Measurements from ENCODE around the gene STK11.

The STK11 gene

GRCh38 chr19:1164684-1165531, 40.7 kb upstream of the STK11 start:
- H3K27ac ChIP-seq = peak overlapping the region; percentile 58
- no peak for TF ChIP-seq CTCF (conservative IDR thresholded peaks at IDR 0.05; ENCODE audit: low read depth)
- POLR2A ChIA-PET (ENCODE audit: low non-redundant PET) = no interaction called here
- CTCF ChIA-PET = no interaction called here
- no peak for DNase-seq (ENCODE audit: low spot score)

GRCh38 chr19:1166872-1167573, 38.6 kb upstream of the STK11 start:
- no peak for TF ChIP-seq CTCF (conservative IDR thresholded peaks at IDR 0.05; ENCODE audit: low read depth)
- H3K27ac ChIP-seq = peak overlapping the region; percentile 100
- CTCF ChIA-PET = interaction anchor here (0.7 to 2.0 kb wide), 2 partner anchors 9 to 54 kb away, joined by 4 to 5 read pairs; no protein-coding TSS in a partner anchor

GRCh38 chr19:1167687-1168571, 37.6 kb upstream of the STK11 start:
- no peak for TF ChIP-seq CTCF (conservative IDR thresholded peaks at IDR 0.05; ENCODE audit: low read depth)
- H3K27ac ChIP-seq = peak overlapping the region; percentile 100
- ChIA-PET CTCF (interaction anchor here (0.6 to 2.0 kb wide), 8 partner anchors 10 to 298 kb away, joined by 3 to 5 read pairs (median 4); no protein-coding TSS in a partner anchor), POLR2A (ENCODE audit: low non-redundant PET) (no interaction called here)
- DNase-seq (ENCODE audit: low spot score) = no peak

More at GRCh38 chr19:1166872-1167573, 38.6 kb upstream of the STK11 start:
- DNase-seq (ENCODE audit: low spot score) = no peak
- POLR2A ChIA-PET (ENCODE audit: low non-redundant PET) = no interaction called here

- CTCF ChIA-PET = interaction anchor here (0.6 to 0.9 kb wide), 5 partner anchors 16 to 297 kb away, joined by 3 to 5 read pairs (median 3); no protein-coding TSS in a partner anchor
- peak; percentile 86 for DNase-seq (ENCODE audit: low spot score)
- TF ChIP-seq CTCF (conservative IDR thresholded peaks at IDR 0.05; ENCODE audit: low read depth) = no peak
- peak overlapping the region; percentile 100 for H3K27ac ChIP-seq
- POLR2A ChIA-PET (ENCODE audit: low non-redundant PET) = no interaction called here
Measured at GRCh38 chr19:1168572-1169410, 36.8 kb upstream of the STK11 start.

- CTCF ChIA-PET = interaction anchor here (0.6 kb wide), 1 partner anchor 49 kb away, joined by 3 read pairs; no protein-coding TSS in a partner anchor
- POLR2A ChIA-PET (ENCODE audit: low non-redundant PET) = no interaction called here
- H3K27ac ChIP-seq = peak overlapping the region; percentile 100
- no peak for TF ChIP-seq CTCF (conservative IDR thresholded peaks at IDR 0.05; ENCODE audit: low read depth)
- DNase-seq (ENCODE audit: low spot score) = no peak
Measured at GRCh38 chr19:1169411-1169791, 36.2 kb upstream of the STK11 start.

All from RWPE1 (cell line).